Trophoblast cell (in vitro differentiated cells and primary cell): ENCODE measurements around the gene CELF5.

Source experiments
- DNase-seq, 2 donors: peaks; one replicate each; pipeline ENCODE4 v3.0.0-alpha.2; 2016
- H2AFZ ChIP-seq: 2 replicates; pipeline ENCODE4 v1.6.1; 2013; ENCODE audit warnings: low read length, moderate library complexity, mild to moderate bottlenecking; ENCODE audit not compliant: insufficient read depth, poor library complexity
- H2AK5ac ChIP-seq: 2 replicates; pipeline ENCODE4 v1.6.1; 2013; ENCODE audit warnings: mild to moderate bottlenecking, low read length
- H2BK120ac ChIP-seq: 2 replicates; pipeline ENCODE4 v1.6.1; 2013; ENCODE audit warnings: low read length, mild to moderate bottlenecking, moderate library complexity; ENCODE audit not compliant: insufficient read depth, poor library complexity
- H2BK12ac ChIP-seq: 2 replicates; pipeline ENCODE4 v1.6.1; 2013; ENCODE audit warnings: mild to moderate bottlenecking, low read length, moderate library complexity
- H2BK5ac ChIP-seq: 2 replicates; pipeline ENCODE4 v1.6.1; 2013; ENCODE audit warnings: low read length, low read depth, moderate library complexity, mild to moderate bottlenecking; ENCODE audit not compliant: poor library complexity
- H3K14ac ChIP-seq: 2 replicates; pipeline ENCODE4 v1.6.1; 2013; ENCODE audit warnings: mild to moderate bottlenecking, low read length
- H3K18ac ChIP-seq: 2 replicates; pipeline ENCODE4 v1.6.1; 2013; ENCODE audit warnings: mild to moderate bottlenecking, low read length
- H3K23ac ChIP-seq: 2 replicates; pipeline ENCODE4 v1.6.1; 2013; ENCODE audit warnings: low read length
- H3K27ac ChIP-seq: 2 replicates; pipeline ENCODE4 v1.5.1; 2013; ENCODE audit warnings: low read depth, mild to moderate bottlenecking, inconsistent platforms, low read length, moderate library complexity
- H3K27me3 ChIP-seq: 2 replicates; pipeline ENCODE4 v1.6.1; 2013; ENCODE audit warnings: inconsistent platforms, mild to moderate bottlenecking, low read length, moderate library complexity; ENCODE audit not compliant: insufficient read depth
- H3K36me3 ChIP-seq, 2 experiments: 1 replicate in 1 of 2; 2 replicates in 1 of 2; pipeline ENCODE4 v1.6.1; 2013; ENCODE audit warnings: low read length in 2 of 2, mild to moderate bottlenecking in 2 of 2, moderate library complexity in 1 of 2; ENCODE audit not compliant: insufficient read depth in 2 of 2, control insufficient read depth in 1 of 2
- H3K4ac ChIP-seq: 2 replicates; pipeline ENCODE4 v1.6.1; 2013; ENCODE audit warnings: low read depth, mild to moderate bottlenecking, low read length, moderate library complexity
- H3K4me1 ChIP-seq, 2 experiments: 1 replicate in 1 of 2; 2 replicates in 1 of 2; pipeline ENCODE4 v1.6.1; 2013; ENCODE audit warnings: low read length in 2 of 2, mild to moderate bottlenecking in 2 of 2, moderate library complexity in 1 of 2; ENCODE audit not compliant: insufficient read depth in 2 of 2, control insufficient read depth in 1 of 2
- H3K4me2 ChIP-seq: 2 replicates; pipeline ENCODE4 v1.6.1; 2013; ENCODE audit warnings: inconsistent platforms, mild to moderate bottlenecking, low read length, moderate library complexity
- H3K4me3 ChIP-seq: 2 replicates; pipeline ENCODE4 v1.5.1; 2013; ENCODE audit warnings: mild to moderate bottlenecking, low read depth, low read length, inconsistent platforms
- H3K79me1 ChIP-seq: one replicate; pipeline ENCODE4 v1.6.1; 2013; ENCODE audit warnings: low read length
- H3K79me2 ChIP-seq: 2 replicates; pipeline ENCODE4 v1.6.1; 2013; ENCODE audit warnings: low read length, mild to moderate bottlenecking; ENCODE audit not compliant: control insufficient read depth, insufficient read depth, poor library complexity
- H3K9ac ChIP-seq: 2 replicates; pipeline ENCODE4 v1.6.1; 2013; ENCODE audit warnings: mild to moderate bottlenecking, low read length
- H3K9me3 ChIP-seq: 2 replicates; pipeline ENCODE4 v1.6.1; 2013; ENCODE audit warnings: low read depth, mild to moderate bottlenecking, control low read depth, inconsistent platforms, low read length; ENCODE audit not compliant: insufficient read depth
- H4K12ac ChIP-seq: 2 replicates; pipeline ENCODE4 v1.6.1; 2013; ENCODE audit warnings: low read depth, mild to moderate bottlenecking, low read length, moderate library complexity
- H4K8ac ChIP-seq: 2 replicates; pipeline ENCODE4 v1.6.1; 2013; ENCODE audit warnings: low read depth, mild to moderate bottlenecking, low read length, moderate library complexity
- H4K91ac ChIP-seq: one replicate; pipeline ENCODE4 v1.6.1; 2013; ENCODE audit warnings: low read depth, mild to moderate bottlenecking, low read length, moderate library complexity
- WGBS: extraction: QIAGEN DNeasy Blood & Tissue Kit; methylation state at CpG from one replicate; pipeline ENCODE4 v1.1.7; 2013; ENCODE audit warnings: missing lambda C conversion rate; ENCODE audit not compliant: insufficient read length, insufficient coverage; ENCODE audit errors: extremely low coverage; 5-methylcytosine and 5-hydroxymethylcytosine counted together

The CELF5 gene

GRCh38 chr19:3294080-3294850 is 69.8 kb downstream of the CELF5 start:
- no peaks in the 10 kb centered on the region for H3K79me1 ChIP-seq
- H3K27me3 ChIP-seq, result peaks cover 3% of the 10 kb centered on the region
- H2BK12ac ChIP-seq, result no peak overlapping the region
- no peak overlapping the region for H2BK5ac ChIP-seq
- no peaks in the 10 kb centered on the region for H3K36me3 ChIP-seq
- no peak overlapping the region for H3K4me2 ChIP-seq
- no peaks in the 10 kb centered on the region for H3K9me3 ChIP-seq
- no peak overlapping the region for H3K27ac ChIP-seq
- no peak overlapping the region for H4K8ac ChIP-seq
- no peak overlapping the region for H3K4me3 ChIP-seq
- no peaks in the 10 kb centered on the region for H3K4me1 ChIP-seq
- WGBS, result no CpG with 5 or more reads among the region's 20 CpGs
- no peak overlapping the region for H4K12ac ChIP-seq
- no peak overlapping the region for H4K91ac ChIP-seq
- H3K18ac ChIP-seq, result no peak overlapping the region
- no peak overlapping the region for H2AFZ ChIP-seq
- H3K14ac ChIP-seq, result no peak overlapping the region
- DNase-seq, result no peak
- H2BK120ac ChIP-seq, result no peak overlapping the region
- no peak overlapping the region for H3K23ac ChIP-seq
- H3K9ac ChIP-seq, result no peak overlapping the region
- no peaks in the 10 kb centered on the region for H3K79me2 ChIP-seq
- H3K4ac ChIP-seq, result no peak overlapping the region
- no peak overlapping the region for H2AK5ac ChIP-seq

GRCh38 chr19:3295581-3295980 is 71.1 kb downstream of the CELF5 start:
- no peaks in the 10 kb centered on the region for H3K79me1 ChIP-seq
- WGBS, result no CpG with 5 or more reads among the region's 14 CpGs
- no peak overlapping the region for H3K4ac ChIP-seq
- no peak overlapping the region for H2AFZ ChIP-seq
- no peaks in the 10 kb centered on the region for H3K4me1 ChIP-seq
- no peak overlapping the region for H2BK12ac ChIP-seq
- H3K9me3 ChIP-seq, result no peaks in the 10 kb centered on the region
- no peaks in the 10 kb centered on the region for H3K36me3 ChIP-seq
- H2BK5ac ChIP-seq, result no peak overlapping the region
- H3K18ac ChIP-seq, result no peak overlapping the region
- H3K27ac ChIP-seq, result no peak overlapping the region
- no peak overlapping the region for H4K8ac ChIP-seq
- no peak overlapping the region for H2BK120ac ChIP-seq
- H3K14ac ChIP-seq, result no peak overlapping the region
- H3K9ac ChIP-seq, result no peak overlapping the region
- no peak overlapping the region for H3K4me2 ChIP-seq
- no peak overlapping the region for H3K4me3 ChIP-seq
- no peaks in the 10 kb centered on the region for H3K79me2 ChIP-seq
- no peak overlapping the region for H4K91ac ChIP-seq
- peaks cover 3% of the 10 kb centered on the region for H3K27me3 ChIP-seq
- no peak overlapping the region for H3K23ac ChIP-seq
- no peak for DNase-seq
- H2AK5ac ChIP-seq, result no peak overlapping the region
- no peak overlapping the region for H4K12ac ChIP-seq

- no peaks in the 10 kb centered on the region for H3K36me3 ChIP-seq
- no peak overlapping the region for H4K91ac ChIP-seq
- no peaks in the 10 kb centered on the region for H3K79me1 ChIP-seq
- H3K14ac ChIP-seq, result no peak overlapping the region
- peaks cover 3% of the 10 kb centered on the region for H3K27me3 ChIP-seq
- H2BK120ac ChIP-seq, result no peak overlapping the region
- no peak overlapping the region for H2BK5ac ChIP-seq
- H3K27ac ChIP-seq, result no peak overlapping the region
- no peak overlapping the region for H2AK5ac ChIP-seq
- H2AFZ ChIP-seq, result no peak overlapping the region
- H3K9me3 ChIP-seq, result no peaks in the 10 kb centered on the region
- no CpG with 5 or more reads among the region's 9 CpGs for WGBS
- H3K4ac ChIP-seq, result no peak overlapping the region
- H3K79me2 ChIP-seq, result no peaks in the 10 kb centered on the region
- no peak overlapping the region for H4K8ac ChIP-seq
- H3K23ac ChIP-seq, result no peak overlapping the region
- no peak overlapping the region for H4K12ac ChIP-seq
- no peak overlapping the region for H3K9ac ChIP-seq
- no peak overlapping the region for H3K18ac ChIP-seq
- DNase-seq, result no peak
- H3K4me1 ChIP-seq, result no peaks in the 10 kb centered on the region
- H3K4me2 ChIP-seq, result no peak overlapping the region
- no peak overlapping the region for H2BK12ac ChIP-seq
- no peak overlapping the region for H3K4me3 ChIP-seq
Measured at GRCh38 chr19:3296034-3296433, 71.6 kb downstream of the CELF5 start.

- no CpG with 5 or more reads among the region's 19 CpGs for WGBS
- no peak overlapping the region for H3K27ac ChIP-seq
- H2AFZ ChIP-seq, result no peak overlapping the region
- no peak overlapping the region for H4K91ac ChIP-seq
- H2BK12ac ChIP-seq, result no peak overlapping the region
- no peak overlapping the region for H3K23ac ChIP-seq
- no peak overlapping the region for H2BK5ac ChIP-seq
- H3K9me3 ChIP-seq, result no peaks in the 10 kb centered on the region
- no peak overlapping the region for H4K8ac ChIP-seq
- DNase-seq, result no peak
- no peak overlapping the region for H3K4ac ChIP-seq
- H3K79me1 ChIP-seq, result no peaks in the 10 kb centered on the region
- H3K4me3 ChIP-seq, result no peak overlapping the region
- peaks cover 3% of the 10 kb centered on the region for H3K27me3 ChIP-seq
- H3K18ac ChIP-seq, result no peak overlapping the region
- no peak overlapping the region for H4K12ac ChIP-seq
- no peaks in the 10 kb centered on the region for H3K79me2 ChIP-seq
- no peak overlapping the region for H3K14ac ChIP-seq
- no peak overlapping the region for H3K4me2 ChIP-seq
- no peaks in the 10 kb centered on the region for H3K36me3 ChIP-seq
- H2AK5ac ChIP-seq, result no peak overlapping the region
- H2BK120ac ChIP-seq, result no peak overlapping the region
- no peak overlapping the region for H3K9ac ChIP-seq
- no peaks in the 10 kb centered on the region for H3K4me1 ChIP-seq
Measured at GRCh38 chr19:3296446-3296845, 72.0 kb downstream of the CELF5 start.
